GM12878 (cell line): Measurements from ENCODE around the gene AP4S1. TPM values are rescaled to one million over a fixed set of nuclear protein-coding genes. Genes with fewer than 3 reads are reported as not detected.

Experiments
- CTCF ChIP-seq, 3 experiments: IDR thresholded peaks in 2 of 3; conservative IDR thresholded peaks in 1 of 3; 2 replicates each; pipeline ENCODE4 v1.5.1; 2011; ENCODE audit warnings: low read depth in 3 of 3, low read length in 3 of 3, mild to moderate bottlenecking in 3 of 3, control low read depth in 2 of 3, moderate library complexity in 2 of 3, inconsistent platforms in 1 of 3, mixed read lengths in 1 of 3; ENCODE audit not compliant: control insufficient read depth in 2 of 3, insufficient read depth in 1 of 3; ENCODE audit errors: extremely low read depth in 1 of 3
- ELK1 ChIP-seq: IDR thresholded peaks from 2 replicates; pipeline ENCODE4 v1.6.1; 2012; ENCODE audit warnings: low read depth, low read length, improper control_type of control experiment
- KAT2A ChIP-seq: conservative IDR thresholded peaks from 2 replicates; pipeline ENCODE4 v1.6.1; 2011; ENCODE audit warnings: low read depth, low read length; ENCODE audit not compliant: control insufficient read depth
- MYC ChIP-seq: IDR thresholded peaks from 2 replicates; pipeline ENCODE4 v1.6.1; 2011; ENCODE audit warnings: mild to moderate bottlenecking, low read length, moderate library complexity, inconsistent platforms; ENCODE audit not compliant: insufficient read depth, insufficient replicate concordance, insufficient read length, severe bottlenecking
- NFYB ChIP-seq: IDR thresholded peaks from 2 replicates; pipeline ENCODE4 v1.6.1; 2011; ENCODE audit warnings: low read depth, mild to moderate bottlenecking, low read length, improper control_type of control experiment, moderate library complexity; ENCODE audit not compliant: insufficient read depth
- PKNOX1 ChIP-seq: fragments of 450-650 bp; IDR thresholded peaks from 2 replicates; pipeline ENCODE4 v1.6.1; 2016; ENCODE audit warnings: mild to moderate bottlenecking
- PML ChIP-seq: IDR thresholded peaks from 2 replicates; pipeline ENCODE4 v1.6.1; 2012; ENCODE audit warnings: low read length, inconsistent platforms
- POLR2A ChIP-seq: IDR thresholded peaks from 2 replicates; pipeline ENCODE4 v1.6.1; 2011; ENCODE audit warnings: low read depth, mild to moderate bottlenecking, low read length
- POLR2AphosphoS2 ChIP-seq: IDR thresholded peaks from 2 replicates; pipeline ENCODE4 v1.6.1; 2011; ENCODE audit warnings: low read depth, mild to moderate bottlenecking, low read length, improper control_type of control experiment, moderate library complexity
- RBBP5 ChIP-seq: fragments of 200-600 bp; sonication (generic); conservative IDR thresholded peaks from 2 replicates; pipeline ENCODE4 v1.6.1; 2016
- RELA ChIP-seq: fragments of 450-650 bp; IDR thresholded peaks from 2 replicates; pipeline ENCODE4 v1.8.0; 2014; ENCODE audit warnings: borderline replicate concordance; ENCODE audit not compliant: partially characterized antibody
- ZNF217 ChIP-seq: fragments of 450-650 bp; IDR thresholded peaks from 2 replicates; pipeline ENCODE4 v1.6.1; 2017; ENCODE audit warnings: antibody characterized with exemption, mild to moderate bottlenecking
- polyA plus RNA-seq, 11 experiments: library from polyadenylated mRNA; depleted of rRNA in 4 of 11; unstranded in 6 of 11; stranded (reverse) in 5 of 11; fragments of >200 nt; fragmentation: Nextera tagmentation in 4 of 11; fragmentation: Illumina TruSeq in 1 of 11; extraction: Ambion mirVana in 4 of 11; extraction: Trizol in 1 of 11; gene quantifications; 1 replicate in 1 of 11; 2 replicates in 10 of 11; pipeline versions ENCODE4 v1.2.1 to v1.2.3, GENCODE V29; 2011 to 2016; ENCODE audit warnings: inconsistent platforms in 2 of 11, missing spikeins in 2 of 11, low read depth in 1 of 11
- total RNA-seq, 4 experiments: library from RNA; depleted of rRNA in 3 of 4; stranded (reverse); fragments of >200 nt in 3 of 4; fragmentation: Illumina TruSeq in 1 of 4; extraction: Trizol in 1 of 4; gene quantifications; 2 replicates each; pipeline versions ENCODE4 v1.2.1 to v1.2.3, GENCODE V29; 2013 to 2021

AP4S1 gene
- total and polyA plus RNA-seq, 10 of the 15 experiments (the other 5 are each of a cell fraction or from before 2014, with no cell fraction given): 3.6 to 9.0 (median 5.7) TPM

- no peak for TF ChIP-seq CTCF (IDR thresholded peaks at IDR 0.05 in 2 of 3, conservative IDR thresholded peaks at IDR 0.05 in 1 of 3; ENCODE audit: control insufficient read depth in 2 of 3, extremely low read depth in 1 of 3, insufficient read depth in 1 of 3, low read depth in 3 of 3, low read length in 3 of 3)
- no peak for TF ChIP-seq MYC
- TF ChIP-seq POLR2A: no peak
- no peak for TF ChIP-seq NFYB
- no peak for TF ChIP-seq KAT2A
- TF ChIP-seq PML: no peak
- no peak for TF ChIP-seq PKNOX1
- TF ChIP-seq RELA: no peak
- no peak for TF ChIP-seq POLR2AphosphoS2
- no peak for TF ChIP-seq ELK1
- TF ChIP-seq RBBP5: no peak
- TF ChIP-seq ZNF217: no peak
These were observed 43.9 kb downstream of the AP4S1 start (continued) for GRCh38 chr14:31069343-31069742.
